Activated CD8-positive, alpha-beta memory T cell treated with anti-CD3 and anti-CD28 coated beads, Interleukin-2, amount 50 U/mL, for 48 hours (primary cell): ENCODE data around the gene CORO1C.

Source experiments
- DNase-seq: peaks from one replicate; pipeline ENCODE4 v3.0.0-alpha.2; 2020

Gene CORO1C

GRCh38 chr12:108595711-108596647 is 135.3 kb downstream of the CORO1C start:
- DNase-seq = no peak
